H1 (cell line): ENCODE data around the gene CREB3. TPM values are rescaled to one million over a fixed set of nuclear protein-coding genes. Genes with fewer than 3 reads are reported as not detected.

Source experiments
- CTCF ChIA-PET: fragments of 300-600 bp; sonication (Branson Sonifier 250); formaldehyde crosslinking; loops from one replicate; lab custom pipeline; 2021; ENCODE audit not compliant: partially characterized antibody; lab: Charles Lee
- POLR2A ChIA-PET: fragments of 300-600 bp; sonication (Branson Sonifier 250); formaldehyde crosslinking; loops from one replicate; lab custom pipeline; 2021; ENCODE audit warnings: inconsistent platforms; ENCODE audit not compliant: partially characterized antibody; lab: Charles Lee
- DNase-seq, 2 experiments: peaks; one replicate each; pipeline versions ENCODE4 v3.0.0 to v3.0.0-alpha.2; 2010 to 2022; ENCODE audit warnings: low spot score in 2 of 2, low read depth in 1 of 2, mixed read lengths in 1 of 2
- FAIRE-seq: peaks from 2 replicates; lab custom pipeline; 2011; peaks lifted over from hg19 to GRCh38; lab: Jason Lieb, UNC
- H2AFZ ChIP-seq: 2 replicates; pipeline ENCODE4 v1.8.1; 2012; ENCODE audit warnings: low read length, inconsistent platforms
- H2AK5ac ChIP-seq: 2 replicates; pipeline ENCODE4 v1.6.1; 2013; ENCODE audit warnings: low read depth, low read length
- H2BK120ac ChIP-seq: replicated peaks from 2 replicates; pipeline ENCODE3; 2013; ENCODE audit warnings: low read depth, low read length, inconsistent platforms
- H2BK12ac ChIP-seq: 2 replicates; pipeline ENCODE4 v1.6.1; 2013; ENCODE audit warnings: low read depth, low read length
- H2BK15ac ChIP-seq: 2 replicates; pipeline ENCODE4 v1.6.1; 2013; ENCODE audit warnings: low read length
- H2BK20ac ChIP-seq: 2 replicates; pipeline ENCODE4 v1.6.1; 2013; ENCODE audit warnings: low read length
- H2BK5ac ChIP-seq: 2 replicates; pipeline ENCODE4 v1.6.1; 2013; ENCODE audit warnings: low read depth, low read length
- H3K14ac ChIP-seq: 2 replicates; pipeline ENCODE4 v1.6.1; 2013; ENCODE audit warnings: inconsistent platforms; ENCODE audit not compliant: insufficient read length
- H3K18ac ChIP-seq: 2 replicates; pipeline ENCODE4 v1.6.1; 2013; ENCODE audit warnings: low read length; ENCODE audit errors: extremely low read depth
- H3K23ac ChIP-seq: 2 replicates; pipeline ENCODE4 v1.6.1; 2013; ENCODE audit warnings: inconsistent platforms; ENCODE audit not compliant: insufficient read length
- H3K23me2 ChIP-seq: 2 replicates; pipeline ENCODE4 v1.6.1; 2013; ENCODE audit warnings: low read depth, low read length
- H3K27ac ChIP-seq: 2 replicates; pipeline ENCODE4 v1.6.1; 2011; ENCODE audit warnings: low read depth, low read length, inconsistent platforms
- H3K27me3 ChIP-seq, 4 experiments: replicated peaks in 1 of 4; 1 replicate in 1 of 4; 2 replicates in 3 of 4; pipeline versions ENCODE4 v1.6.1 to v1.8.1; 2011 to 2013; ENCODE audit warnings: low read length in 3 of 4, mild to moderate bottlenecking in 3 of 4, inconsistent platforms in 2 of 4, mixed read lengths in 2 of 4, moderate library complexity in 1 of 4; ENCODE audit not compliant: control insufficient read depth in 3 of 4, insufficient read depth in 3 of 4; ENCODE audit errors: extremely low read depth in 1 of 4
- H3K36me3 ChIP-seq, 4 experiments: 2 replicates each; pipeline versions ENCODE4 v1.6.1 to v1.8.1; 2011 to 2013; ENCODE audit warnings: mild to moderate bottlenecking in 4 of 4, low read length in 3 of 4, moderate library complexity in 2 of 4, control low read depth in 1 of 4, inconsistent platforms in 1 of 4; ENCODE audit not compliant: insufficient read depth in 4 of 4, control insufficient read depth in 2 of 4
- H3K4ac ChIP-seq: replicated peaks from 2 replicates; pipeline ENCODE3; 2013; ENCODE audit warnings: low read length, low read depth, mixed read lengths, inconsistent platforms; ENCODE audit not compliant: insufficient read length
- H3K4me1 ChIP-seq, 4 experiments: replicated peaks in 1 of 4; 1 replicate in 1 of 4; 2 replicates in 3 of 4; pipeline versions ENCODE4 v1.6.1 to v1.8.1; 2011 to 2013; ENCODE audit warnings: low read length in 3 of 4, inconsistent platforms in 2 of 4, mixed read lengths in 1 of 4; ENCODE audit not compliant: insufficient read depth in 4 of 4, control insufficient read depth in 3 of 4
- H3K4me2 ChIP-seq, 2 experiments: 2 replicates each; pipeline versions ENCODE4 v1.6.1 to v1.8.1; 2011 to 2013; ENCODE audit warnings: low read depth in 2 of 2, low read length in 2 of 2, control low read depth in 1 of 2, inconsistent platforms in 1 of 2, mild to moderate bottlenecking in 1 of 2; ENCODE audit not compliant: insufficient read depth in 1 of 2
- H3K4me3 ChIP-seq, 4 experiments: fragments of 200-600, 300-600 bp in 1 of 4; sonication (generic), shearing (Covaris generic), sonication (Bioruptor Twin) in 1 of 4; 2 replicates each; pipeline versions ENCODE4 v1.5.1 to v1.8.1; 2011 to 2016; ENCODE audit warnings: low read length in 4 of 4, low read depth in 3 of 4, control low read depth in 2 of 4, inconsistent platforms in 2 of 4, mild to moderate bottlenecking in 2 of 4, mixed read lengths in 1 of 4, moderate library complexity in 1 of 4; ENCODE audit not compliant: insufficient read depth in 2 of 4; ENCODE audit errors: extremely low read depth in 1 of 4
- H3K56ac ChIP-seq: replicated peaks from 2 replicates; pipeline ENCODE3; 2013; ENCODE audit warnings: low read depth, mild to moderate bottlenecking, mixed read lengths, low read length, inconsistent platforms; ENCODE audit not compliant: insufficient read length
- H3K79me1 ChIP-seq: 2 replicates; pipeline ENCODE4 v1.6.1; 2013; ENCODE audit warnings: low read depth, low read length, control low read depth
- H3K79me2 ChIP-seq, 2 experiments: 2 replicates each; pipeline versions ENCODE4 v1.6.1 to v1.8.1; 2012 to 2013; ENCODE audit warnings: low read length in 2 of 2, mild to moderate bottlenecking in 2 of 2, inconsistent platforms in 1 of 2; ENCODE audit not compliant: insufficient read depth in 2 of 2, control insufficient read depth in 1 of 2
- H3K9ac ChIP-seq, 4 experiments: replicated peaks in 1 of 4; 1 replicate in 1 of 4; 2 replicates in 3 of 4; pipeline versions ENCODE4 v1.6.1 to v1.8.1; 2011 to 2013; ENCODE audit warnings: low read depth in 3 of 4, low read length in 3 of 4, control low read depth in 2 of 4, mild to moderate bottlenecking in 2 of 4, moderate library complexity in 2 of 4, inconsistent platforms in 1 of 4; ENCODE audit errors: extremely low read depth in 1 of 4
- H3K9me3 ChIP-seq, 2 experiments: 2 replicates each; pipeline versions ENCODE4 v1.6.1 to v1.8.1; 2012 to 2013; ENCODE audit warnings: mild to moderate bottlenecking in 2 of 2, moderate library complexity in 2 of 2, control low read depth in 1 of 2, inconsistent platforms in 1 of 2, low read depth in 1 of 2, low read length in 1 of 2, mixed read lengths in 1 of 2; ENCODE audit not compliant: insufficient read depth in 2 of 2
- H4K20me1 ChIP-seq, 2 experiments: replicated peaks in 1 of 2; 2 replicates each; pipeline versions ENCODE3 to v1.8.1; 2011 to 2013; ENCODE audit warnings: inconsistent platforms in 2 of 2, low read length in 2 of 2, mild to moderate bottlenecking in 1 of 2; ENCODE audit not compliant: insufficient read depth in 2 of 2, control insufficient read depth in 1 of 2
- H4K5ac ChIP-seq: 2 replicates; pipeline ENCODE4 v1.6.1; 2013; ENCODE audit warnings: low read length, low read depth, mixed read lengths, inconsistent platforms; ENCODE audit not compliant: insufficient read length
- H4K8ac ChIP-seq: 2 replicates; pipeline ENCODE4 v1.8.0; 2013; ENCODE audit warnings: mild to moderate bottlenecking, moderate library complexity, low read length, inconsistent platforms; ENCODE audit not compliant: insufficient read depth; ENCODE audit errors: extremely low read depth
- H4K91ac ChIP-seq: replicated peaks from 2 replicates; pipeline ENCODE3; 2013; ENCODE audit warnings: low read length, mixed read lengths, inconsistent platforms; ENCODE audit not compliant: insufficient read length
- CTCF ChIP-seq, 3 experiments: IDR thresholded peaks; 1 replicate in 2 of 3; 2 replicates in 1 of 3; pipeline versions ENCODE4 v1.5.1 to v1.6.1; 2011; ENCODE audit warnings: low read length in 3 of 3, mild to moderate bottlenecking in 3 of 3, inconsistent platforms in 2 of 3, low read depth in 1 of 3, moderate library complexity in 1 of 3; ENCODE audit not compliant: insufficient read depth in 1 of 3; ENCODE audit errors: control extremely low read depth in 1 of 3
- MAFK ChIP-seq: IDR thresholded peaks from 2 replicates; pipeline ENCODE4 v1.6.1; 2012; ENCODE audit warnings: low read depth, mild to moderate bottlenecking, improper control_type of control experiment, low read length
- RAD21 ChIP-seq, 2 experiments: IDR thresholded peaks in 1 of 2; conservative IDR thresholded peaks in 1 of 2; 2 replicates each; pipeline ENCODE4 v1.6.1; 2011; ENCODE audit warnings: low read depth in 2 of 2, low read length in 2 of 2, improper control_type of control experiment in 1 of 2, inconsistent platforms in 1 of 2, mild to moderate bottlenecking in 1 of 2, moderate library complexity in 1 of 2
- SUZ12 ChIP-seq: fragments of 200-600 bp; sonication (generic); IDR thresholded peaks from 2 replicates; pipeline ENCODE4 v1.6.1; 2012; ENCODE audit warnings: mild to moderate bottlenecking, inconsistent platforms, low read length, moderate library complexity, mixed read lengths
- TAF1 ChIP-seq: IDR thresholded peaks from 2 replicates; pipeline ENCODE4 v1.6.1; 2011; ENCODE audit warnings: mild to moderate bottlenecking, low read depth, low read length
- TBP ChIP-seq: IDR thresholded peaks from 2 replicates; pipeline ENCODE4 v1.6.1; 2011; ENCODE audit warnings: low read depth, low read length, improper control_type of control experiment
- WGBS, 2 experiments: shearing (Covaris generic) in 1 of 2; methylation state at CpG; one replicate each; pipeline versions ENCODE4 v1.1.6 to v1.1.7; 2013 to 2015; ENCODE audit warnings: low lambda C conversion rate in 2 of 2, mixed read lengths in 2 of 2, inconsistent platforms in 1 of 2, low coverage in 1 of 2, missing lambda C conversion rate in 1 of 2; ENCODE audit not compliant: insufficient replicate concordance in 2 of 2, insufficient coverage in 1 of 2, insufficient read length in 1 of 2; ENCODE audit errors: extremely low coverage in 1 of 2, missing lambda C conversion rate in 1 of 2; 5-methylcytosine and 5-hydroxymethylcytosine counted together
- polyA plus RNA-seq, 7 experiments: library from polyadenylated mRNA; depleted of rRNA in 3 of 7; stranded (reverse) in 5 of 7; unstranded in 2 of 7; fragments of >200 nt in 5 of 7; fragments of 200-250 nt in 2 of 7; gene quantifications; 1 replicate in 5 of 7; 2 replicates in 1 of 7; 4 replicates in 1 of 7; pipeline versions ENCODE4 v1.2.1 to v1.2.3, GENCODE V29; 2011 to 2013; ENCODE audit warnings: missing spikeins in 2 of 7, mixed read lengths in 2 of 7
- total RNA-seq: library from RNA; stranded (reverse); fragmentation: NEBNext Ultra II Directional; extraction: Animal tissue kit (Norgen Biotek cat#: 25700); gene quantifications from 2 replicates; pipeline ENCODE4 v1.2.1, GENCODE V29; 2021

CREB3 gene
- total and polyA plus RNA-seq, 2 of the 8 experiments (the other 6 are each of a cell fraction or from before 2014, with no cell fraction given) = 24.4 to 25.7 TPM

DNA sequence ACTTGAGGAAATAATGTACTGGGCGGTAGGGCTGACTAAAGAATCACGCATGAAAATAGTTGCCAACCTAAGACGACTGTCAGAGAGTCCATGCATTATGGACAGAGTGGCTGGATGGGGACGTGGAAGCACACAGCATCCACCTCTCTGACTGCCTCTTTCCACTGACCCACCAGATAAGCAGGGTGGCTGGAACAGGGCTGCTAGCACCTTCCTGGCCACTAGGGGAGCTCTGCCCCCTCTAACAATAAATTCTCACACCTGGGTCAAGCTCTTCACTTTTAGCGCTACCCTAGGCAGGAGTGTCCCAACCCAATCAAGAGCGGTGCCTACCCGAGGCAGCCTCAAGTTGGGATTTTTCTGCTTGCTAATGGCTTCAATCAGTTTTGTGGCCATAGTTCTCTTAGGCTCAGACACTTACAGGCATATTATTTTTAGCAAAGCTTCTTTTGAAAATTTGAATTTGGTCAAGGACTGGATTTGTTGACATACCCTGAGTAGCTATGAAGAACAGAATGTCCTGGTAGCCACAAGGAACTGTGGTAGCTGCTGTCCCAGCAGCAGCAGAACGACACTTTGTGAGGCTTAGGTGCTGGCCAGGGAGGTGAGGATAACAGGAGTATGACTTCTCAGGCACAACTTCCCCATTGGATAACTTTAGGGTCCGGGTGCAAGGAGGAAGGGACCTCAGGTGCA lies 35.8 kb upstream of the CREB3 start:
- H4K20me1 ChIP-seq = peaks cover 3 to 7% of the 10 kb centered on the region in 2 experiments
- 52% methylated on average over 9 of the region's 9 CpGs; no CpG with 5 or more reads in 1 of the 2 experiments for WGBS, 2 experiments
- no peak overlapping the region for H3K4ac ChIP-seq
- H3K18ac ChIP-seq = no peak overlapping the region
- TF ChIP-seq SUZ12 = no peak
- peak; percentile 47; the same call in 1 of the 2 replicates for TF ChIP-seq TBP
- no peak for TF ChIP-seq MAFK
- TF ChIP-seq RAD21 (IDR thresholded peaks at IDR 0.05 in 1 of 2, conservative IDR thresholded peaks at IDR 0.05 in 1 of 2; ENCODE audit: low read depth in 2 of 2, low read length in 2 of 2) = peak; percentile 65 to 70
- peak; percentile 85 to 97 (median 95) for TF ChIP-seq CTCF (IDR thresholded peaks at IDR 0.05; ENCODE audit: control extremely low read depth in 1 of 3, insufficient read depth in 1 of 3, low read depth in 1 of 3, low read length in 3 of 3)
- 0 out of 2 replicates have a peak, but pooled peaks have one; percentile 29 for TF ChIP-seq TAF1
- H3K27ac ChIP-seq = no peak overlapping the region
- no peak overlapping the region; the same call in 1 of the 2 replicates for H2BK20ac ChIP-seq
- H3K27me3 ChIP-seq = no peaks in the 10 kb centered on the region
- no peaks in the 10 kb centered on the region for H3K79me1 ChIP-seq
- H2AFZ ChIP-seq = no peak overlapping the region
- no peak overlapping the region for H2BK120ac ChIP-seq
- no peak overlapping the region for H3K9ac ChIP-seq
- no peak overlapping the region for H4K8ac ChIP-seq
- no peaks in the 10 kb centered on the region for H3K79me2 ChIP-seq
- no peak overlapping the region for H2BK15ac ChIP-seq
- no peak overlapping the region for H3K56ac ChIP-seq
- no peaks in the 10 kb centered on the region for H3K9me3 ChIP-seq
- no peaks in the 10 kb centered on the region for H3K23me2 ChIP-seq
- ChIA-PET CTCF (interaction anchor here (0.5 to 14.1 kb wide), 38 partner anchors 9 to 827 kb away, joined by 3 to 347 read pairs (median 7); partner anchors contain the start of genes ARHGEF39, CA9, CCDC107 and CREB3), POLR2A (interaction anchor here (0.5 to 14.9 kb wide), 15 partner anchors 8 to 94 kb away, joined by 3 to 158 read pairs (median 5); partner anchors contain the start of genes CA9, CCDC107, CREB3 and RMRP)
- peak in 1 of 2 experiments; percentile 84 for DNase-seq
- peaks cover 23 to 38% (median 36%) of the 10 kb centered on the region in 4 experiments for H3K36me3 ChIP-seq
- no peak overlapping the region for H4K5ac ChIP-seq
- H3K4me2 ChIP-seq = no peak overlapping the region
- H3K14ac ChIP-seq = no peak overlapping the region
- H3K4me3 ChIP-seq = no peak overlapping the region
- H2AK5ac ChIP-seq = no peak overlapping the region
- H2BK12ac ChIP-seq = no peak overlapping the region
- no peak overlapping the region for H2BK5ac ChIP-seq
- no peak overlapping the region for H4K91ac ChIP-seq
- peak; percentile 76 for FAIRE-seq
- no peak overlapping the region for H3K23ac ChIP-seq
- no peaks in the 10 kb centered on the region for H3K4me1 ChIP-seq
